Anterior cingulate cortex (tissue), 58 donors: ENCODE data around the gene A1CF.

Experiments used
- DNase-seq, 58 donors: peaks; one replicate each; lab custom pipeline; 2025; lab: John Stamatoyannopoulos, UW

A1CF gene

GRCh38 chr10:50866317-50866716 is 19.1 kb downstream of the A1CF start:
- DNase-seq, result no peak

- no peak for DNase-seq
These were observed 22.7 kb downstream of the A1CF start for GRCh38 chr10:50862719-50863118.

GRCh38 chr10:50861370-50861769 is 24.1 kb downstream of the A1CF start:
- DNase-seq, result no peak

GRCh38 chr10:50857579-50857978 is 27.8 kb downstream of the A1CF start:
- no peak for DNase-seq

- DNase-seq, result no peak
These were observed 30.0 kb downstream of the A1CF start for GRCh38 chr10:50855461-50855860.

GRCh38 chr10:50855015-50855414 is 30.4 kb downstream of the A1CF start:
- no peak for DNase-seq

- no peak for DNase-seq
These were observed 31.9 kb downstream of the A1CF start for GRCh38 chr10:50853557-50853956.

GRCh38 chr10:50851884-50852671 is 33.3 kb downstream of the A1CF start:
- no peak for DNase-seq

- DNase-seq, result no peak
These were observed 34.7 kb downstream of the A1CF start for GRCh38 chr10:50850578-50851230.

- DNase-seq, result no peak
These were observed 38.7 kb downstream of the A1CF start for GRCh38 chr10:50846753-50847152.

GRCh38 chr10:50837095-50837494 is 48.3 kb downstream of the A1CF start:
- no peak for DNase-seq

- no peak for DNase-seq
These were observed 53.2 kb downstream of the A1CF start for GRCh38 chr10:50832171-50832751.

- no peak for DNase-seq
These were observed 55.4 kb downstream of the A1CF start for GRCh38 chr10:50830066-50830465.

GRCh38 chr10:50824782-50825181 is 60.6 kb downstream of the A1CF start:
- DNase-seq, result no peak

GRCh38 chr10:50823789-50824188 is 61.6 kb downstream of the A1CF start:
- no peak for DNase-seq

GRCh38 chr10:50809596-50809995 is 75.8 kb downstream of the A1CF start:
- no peak for DNase-seq

- peak in 1 of 58 donors; percentile 3 for DNase-seq
These were observed 77.3 kb downstream of the A1CF start for GRCh38 chr10:50807851-50808776.

- no peak for DNase-seq
These were observed 79.3 kb downstream of the A1CF start for GRCh38 chr10:50805981-50806622.

GRCh38 chr10:50799595-50799994 is 85.8 kb downstream of the A1CF start:
- no peak for DNase-seq

GRCh38 chr10:50798297-50798696 is 87.1 kb downstream of the A1CF start:
- DNase-seq, result no peak
